ENCODE results near the gene RRP36.

RRP36 gene

DNA sequence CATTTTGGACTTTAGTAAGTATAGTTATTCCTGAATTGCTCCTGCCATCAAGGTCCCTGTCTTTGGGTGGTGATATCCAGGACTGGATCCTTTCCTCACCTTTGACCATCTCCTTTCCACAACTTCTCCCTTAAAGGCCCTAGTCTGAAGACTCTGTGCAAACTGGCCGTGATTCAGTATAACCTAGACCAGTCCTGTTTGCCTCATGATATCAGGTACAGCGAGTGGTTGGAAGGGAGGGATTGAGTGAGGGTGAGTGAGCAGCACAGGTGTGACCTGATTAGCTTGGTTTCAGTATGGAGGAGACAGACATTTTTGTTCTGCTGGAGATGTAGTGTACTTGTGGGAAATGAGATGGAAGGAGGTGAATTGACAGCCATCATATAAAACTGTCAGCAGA is 2.3 kb upstream of the RRP36 start:
- H3K27ac ChIP-seq (ENCODE audit: low read depth, low read length): no peak overlapping the region
- H3K36me3 ChIP-seq (ENCODE audit: control insufficient read depth in 1 of 2, insufficient read depth in 2 of 2, low read length in 2 of 2): peaks cover 26 to 31% of the 10 kb centered on the region in 2 donors
- H3K9me3 ChIP-seq (ENCODE audit: control insufficient read depth in 1 of 2, low read length in 2 of 2): no peaks in the 10 kb centered on the region
- H3K9ac ChIP-seq (ENCODE audit: low read depth in 1 of 2, low read length in 2 of 2): no peak overlapping the region
- no peaks in the 10 kb centered on the region for H3K27me3 ChIP-seq (ENCODE audit: control insufficient read depth in 1 of 2, insufficient read depth in 2 of 2, low read length in 2 of 2)
- peaks cover 22 to 38% of the 10 kb centered on the region in 2 donors for H3K4me1 ChIP-seq (ENCODE audit: control insufficient read depth in 1 of 2, insufficient read depth in 2 of 2, low read length in 2 of 2)
- no peak overlapping the region for H3K4me3 ChIP-seq (ENCODE audit: low read depth in 1 of 2, low read length in 2 of 2)

DNA sequence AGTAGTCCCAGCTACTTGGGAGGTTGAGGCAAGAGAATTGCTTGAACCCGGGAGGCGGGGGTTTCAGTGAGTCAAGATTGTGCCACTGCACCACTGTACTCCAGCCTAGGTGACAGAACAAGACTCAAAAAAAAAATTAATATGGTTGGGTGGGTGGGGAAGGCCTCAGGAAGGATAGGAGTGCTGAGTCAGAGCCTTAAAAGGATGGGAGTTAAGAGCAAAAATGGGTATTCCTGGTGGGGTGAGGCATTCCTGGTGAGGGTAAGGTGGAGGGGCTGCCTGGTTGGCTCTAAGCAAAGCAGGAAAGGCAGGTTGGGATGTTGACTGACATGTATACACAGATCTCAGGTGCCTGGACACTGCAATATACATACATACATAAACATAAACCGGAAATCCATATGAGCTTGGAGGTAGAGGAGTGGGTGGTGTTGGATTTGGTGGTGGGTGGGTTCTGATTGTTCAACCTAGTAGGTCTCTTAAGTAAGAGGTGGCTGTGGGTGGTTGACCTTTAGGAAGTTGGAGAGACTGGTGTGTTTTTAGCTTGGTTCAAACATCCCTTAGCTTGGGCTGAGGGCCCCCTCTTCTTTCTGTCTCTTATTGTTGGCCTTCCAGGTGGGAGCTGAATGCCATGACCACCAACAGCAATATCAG is 1.2 kb upstream of the RRP36 start:
- Histone ChIP-seq H3K4me1 (ENCODE audit: control insufficient read depth in 1 of 2, insufficient read depth in 2 of 2, low read length in 2 of 2) (peaks cover 15 to 30% of the 10 kb centered on the region in 2 donors), H3K9ac (ENCODE audit: low read depth in 1 of 2, low read length in 2 of 2) (no peak overlapping the region), H3K9me3 (ENCODE audit: control insufficient read depth in 1 of 2, low read length in 2 of 2) (no peaks in the 10 kb centered on the region), H3K27me3 (ENCODE audit: control insufficient read depth in 1 of 2, insufficient read depth in 2 of 2, low read length in 2 of 2) (no peaks in the 10 kb centered on the region), H3K36me3 (ENCODE audit: control insufficient read depth in 1 of 2, insufficient read depth in 2 of 2, low read length in 2 of 2) (peaks cover 33 to 41% of the 10 kb centered on the region in 2 donors), H3K27ac (ENCODE audit: low read depth, low read length) (no peak overlapping the region), H3K4me3 (ENCODE audit: low read depth in 1 of 2, low read length in 2 of 2) (no peak overlapping the region)

DNA sequence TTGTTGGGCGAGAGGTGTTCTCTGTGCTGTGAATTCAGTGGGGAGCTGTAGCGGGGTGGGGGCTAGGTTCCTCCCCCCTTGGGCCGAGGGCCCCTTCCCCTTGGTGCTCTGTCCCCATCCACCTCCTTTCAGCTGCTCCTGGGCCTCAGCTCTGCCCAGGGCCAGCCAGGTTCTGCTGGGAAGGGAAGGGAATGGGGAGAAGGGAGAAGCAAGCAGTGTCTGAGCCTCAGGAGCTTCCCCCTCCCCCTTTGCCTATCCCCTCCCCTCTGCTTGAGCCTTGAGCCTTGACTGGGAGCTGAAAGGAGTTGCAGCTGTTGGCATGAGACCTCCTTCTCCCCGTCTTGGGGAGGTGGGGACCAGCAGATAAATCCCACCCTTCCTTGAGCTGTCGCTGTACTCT is 576 bp upstream of the RRP36 start:
- Histone ChIP-seq H3K36me3 (ENCODE audit: control insufficient read depth in 1 of 2, insufficient read depth in 2 of 2, low read length in 2 of 2) (peaks cover 34 to 45% of the 10 kb centered on the region in 2 donors), H3K9me3 (ENCODE audit: control insufficient read depth in 1 of 2, low read length in 2 of 2) (no peaks in the 10 kb centered on the region), H3K4me3 (ENCODE audit: low read depth in 1 of 2, low read length in 2 of 2) (peak overlapping the region; percentile 96 to 98), H3K27ac (ENCODE audit: low read depth, low read length) (no peak overlapping the region), H3K27me3 (ENCODE audit: control insufficient read depth in 1 of 2, insufficient read depth in 2 of 2, low read length in 2 of 2) (no peaks in the 10 kb centered on the region), H3K9ac (ENCODE audit: low read depth in 1 of 2, low read length in 2 of 2) (peak overlapping the region; percentile 40 to 51), H3K4me1 (ENCODE audit: control insufficient read depth in 1 of 2, insufficient read depth in 2 of 2, low read length in 2 of 2) (peaks cover 12 to 27% of the 10 kb centered on the region in 2 donors)

DNA sequence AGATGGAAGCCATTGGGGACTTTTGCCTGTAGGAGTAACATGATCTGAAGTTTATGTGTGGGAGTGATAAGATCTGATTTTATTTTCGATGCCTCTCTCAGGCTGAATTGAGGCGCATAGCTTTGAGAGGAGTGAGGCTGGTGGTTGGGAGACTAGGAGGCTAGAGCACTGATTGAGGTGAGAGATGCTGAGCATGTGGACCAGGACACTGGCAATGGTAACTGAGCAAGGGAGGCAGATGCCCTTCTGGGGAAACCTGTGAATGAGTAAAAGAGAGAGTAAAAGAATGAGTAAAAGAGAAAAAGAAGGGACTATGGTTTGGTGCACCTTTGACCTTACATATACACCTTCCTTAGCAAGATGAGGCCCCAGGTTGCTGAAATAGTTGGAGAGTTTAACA is 3.0 kb downstream of the RRP36 start:
- Histone ChIP-seq H3K27ac (ENCODE audit: low read depth, low read length) (no peak overlapping the region), H3K9ac (ENCODE audit: low read depth in 1 of 2, low read length in 2 of 2) (no peak overlapping the region), H3K9me3 (ENCODE audit: control insufficient read depth in 1 of 2, low read length in 2 of 2) (no peaks in the 10 kb centered on the region), H3K4me1 (ENCODE audit: control insufficient read depth in 1 of 2, insufficient read depth in 2 of 2, low read length in 2 of 2) (peaks cover 6 to 17% of the 10 kb centered on the region in 2 donors), H3K27me3 (ENCODE audit: control insufficient read depth in 1 of 2, insufficient read depth in 2 of 2, low read length in 2 of 2) (no peaks in the 10 kb centered on the region), H3K36me3 (ENCODE audit: control insufficient read depth in 1 of 2, insufficient read depth in 2 of 2, low read length in 2 of 2) (peaks cover 30 to 57% of the 10 kb centered on the region in 2 donors), H3K4me3 (ENCODE audit: low read depth in 1 of 2, low read length in 2 of 2) (no peak overlapping the region)

DNA sequence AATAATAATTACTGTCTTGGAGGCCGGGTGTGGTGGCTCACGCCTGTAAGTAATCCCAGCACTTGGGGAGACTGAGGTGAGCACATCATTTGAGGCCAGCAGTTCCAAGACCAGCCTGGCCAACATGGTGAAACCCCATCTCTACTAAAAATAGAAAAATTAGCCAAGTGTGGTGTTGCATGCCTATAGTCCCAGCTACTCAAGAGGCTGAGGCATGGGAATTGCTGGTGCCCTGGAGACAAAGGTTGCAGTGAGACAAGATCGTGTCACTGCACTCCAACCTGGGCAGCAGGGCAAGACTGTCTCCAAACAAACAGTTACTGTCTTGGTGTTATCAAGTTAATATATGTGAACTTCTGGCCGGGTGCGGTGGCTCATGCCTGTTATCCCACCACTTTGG is 4.9 kb downstream of the RRP36 start:
- peaks cover 32 to 60% of the 10 kb centered on the region in 2 donors for H3K36me3 ChIP-seq (ENCODE audit: control insufficient read depth in 1 of 2, insufficient read depth in 2 of 2, low read length in 2 of 2)

DNA sequence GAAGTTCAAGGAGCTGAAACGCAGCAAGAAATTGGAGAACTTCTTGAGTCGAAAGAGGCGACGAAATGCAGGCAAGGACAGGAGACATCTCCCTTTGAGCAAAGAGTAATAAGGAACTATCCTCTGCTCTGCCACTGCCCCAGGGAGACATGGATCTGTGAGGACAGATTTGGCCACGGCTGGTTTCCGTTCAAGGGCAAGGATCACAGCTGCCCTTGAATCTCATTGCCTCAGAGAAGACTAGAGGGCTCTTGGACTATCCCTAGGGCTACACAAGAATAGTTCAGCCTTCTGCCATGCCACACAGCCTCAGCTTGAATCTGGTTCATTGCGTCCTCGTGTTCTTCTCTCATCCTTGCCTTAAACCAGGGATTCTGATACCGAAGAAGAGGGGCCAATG is 7.7 kb downstream of the RRP36 start:
- Histone ChIP-seq H3K9ac (ENCODE audit: low read depth in 1 of 2, low read length in 2 of 2) (no peak overlapping the region), H3K4me3 (ENCODE audit: low read depth in 1 of 2, low read length in 2 of 2) (no peak overlapping the region), H3K27me3 (ENCODE audit: control insufficient read depth in 1 of 2, insufficient read depth in 2 of 2, low read length in 2 of 2) (no peaks in the 10 kb centered on the region), H3K36me3 (ENCODE audit: control insufficient read depth in 1 of 2, insufficient read depth in 2 of 2, low read length in 2 of 2) (peaks cover 33 to 71% of the 10 kb centered on the region in 2 donors), H3K27ac (ENCODE audit: low read depth, low read length) (no peak overlapping the region), H3K9me3 (ENCODE audit: control insufficient read depth in 1 of 2, low read length in 2 of 2) (no peaks in the 10 kb centered on the region), H3K4me1 (ENCODE audit: control insufficient read depth in 1 of 2, insufficient read depth in 2 of 2, low read length in 2 of 2) (no peaks in the 10 kb centered on the region)

More for the DNA sequence above, 4.9 kb downstream of the RRP36 start:
- no peaks in the 10 kb centered on the region for H3K9me3 ChIP-seq (ENCODE audit: control insufficient read depth in 1 of 2, low read length in 2 of 2)
- H3K9ac ChIP-seq (ENCODE audit: low read depth in 1 of 2, low read length in 2 of 2): no peak overlapping the region
- H3K27me3 ChIP-seq (ENCODE audit: control insufficient read depth in 1 of 2, insufficient read depth in 2 of 2, low read length in 2 of 2): no peaks in the 10 kb centered on the region
- H3K4me3 ChIP-seq (ENCODE audit: low read depth in 1 of 2, low read length in 2 of 2): no peak overlapping the region
- H3K27ac ChIP-seq (ENCODE audit: low read depth, low read length): no peak overlapping the region
- peaks cover 0 to 9% of the 10 kb centered on the region in 2 donors for H3K4me1 ChIP-seq (ENCODE audit: control insufficient read depth in 1 of 2, insufficient read depth in 2 of 2, low read length in 2 of 2)

DNA sequence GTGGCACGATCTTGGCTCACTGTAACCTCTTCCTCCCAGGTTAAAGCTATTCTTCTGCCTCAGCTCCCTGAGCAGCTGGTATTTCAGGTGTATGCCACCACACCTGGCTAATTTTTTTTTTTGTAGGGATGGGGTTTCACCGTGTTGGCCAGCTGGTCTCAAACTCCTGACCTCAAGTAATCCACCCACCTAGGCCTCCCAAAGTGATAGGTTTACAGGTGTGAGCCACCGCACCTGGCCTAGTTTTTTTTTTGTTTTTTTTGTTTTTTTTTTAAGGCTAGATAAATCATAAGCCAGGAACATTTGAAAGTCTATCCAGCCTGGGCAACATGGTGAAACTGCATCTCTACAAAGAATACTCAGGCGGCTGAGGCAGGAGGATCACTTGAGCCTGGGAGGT is 10.9 kb downstream of the RRP36 start:
- H3K4me1 ChIP-seq (ENCODE audit: control insufficient read depth in 1 of 2, insufficient read depth in 2 of 2, low read length in 2 of 2): no peaks in the 10 kb centered on the region
- no peak overlapping the region for H3K27ac ChIP-seq (ENCODE audit: low read depth, low read length)
- peaks cover 34 to 64% of the 10 kb centered on the region in 2 donors for H3K36me3 ChIP-seq (ENCODE audit: control insufficient read depth in 1 of 2, insufficient read depth in 2 of 2, low read length in 2 of 2)
- H3K4me3 ChIP-seq (ENCODE audit: low read depth in 1 of 2, low read length in 2 of 2): no peak overlapping the region
- H3K9me3 ChIP-seq (ENCODE audit: control insufficient read depth in 1 of 2, low read length in 2 of 2): no peaks in the 10 kb centered on the region
- H3K27me3 ChIP-seq (ENCODE audit: control insufficient read depth in 1 of 2, insufficient read depth in 2 of 2, low read length in 2 of 2): no peaks in the 10 kb centered on the region
- no peak overlapping the region for H3K9ac ChIP-seq (ENCODE audit: low read depth in 1 of 2, low read length in 2 of 2)

DNA sequence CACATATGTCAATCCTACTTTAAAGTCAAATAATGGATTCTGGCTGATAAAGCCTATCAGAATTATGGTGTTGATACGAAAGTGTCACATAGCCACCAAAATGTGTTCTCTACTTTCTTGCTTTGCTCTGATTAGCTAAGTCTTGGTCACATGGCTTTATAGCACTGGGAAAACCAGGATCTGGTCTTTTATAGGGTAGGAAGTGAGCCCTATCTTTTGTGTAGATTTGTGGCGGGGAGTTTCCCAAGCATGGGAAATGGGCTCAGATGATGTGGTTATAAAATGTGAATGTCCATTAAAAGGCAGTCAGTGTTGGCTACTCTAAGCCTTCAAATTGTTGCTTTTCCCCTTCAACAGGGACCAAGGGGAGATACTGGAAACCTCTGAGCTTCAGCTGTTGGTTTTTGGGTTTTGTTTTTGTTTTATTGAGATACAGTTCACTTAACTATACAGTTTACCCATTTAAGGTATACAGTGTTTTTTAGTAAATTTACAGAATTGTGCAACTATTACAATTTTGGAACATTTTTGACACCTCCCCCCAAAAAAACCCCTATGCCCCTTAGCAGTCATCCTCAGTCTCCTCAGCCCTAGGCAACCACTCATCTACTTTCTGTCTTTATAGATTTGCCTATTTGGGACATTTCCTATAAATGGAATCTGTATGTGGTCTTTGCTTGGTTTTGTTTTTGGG is 12.2 kb downstream of the RRP36 start:
- Histone ChIP-seq H3K36me3 (ENCODE audit: control insufficient read depth in 1 of 2, insufficient read depth in 2 of 2, low read length in 2 of 2) (peaks cover 39 to 64% of the 10 kb centered on the region in 2 donors), H3K4me1 (ENCODE audit: control insufficient read depth in 1 of 2, insufficient read depth in 2 of 2, low read length in 2 of 2) (no peaks in the 10 kb centered on the region), H3K9ac (ENCODE audit: low read depth in 1 of 2, low read length in 2 of 2) (no peak overlapping the region), H3K9me3 (ENCODE audit: control insufficient read depth in 1 of 2, low read length in 2 of 2) (no peaks in the 10 kb centered on the region), H3K4me3 (ENCODE audit: low read depth in 1 of 2, low read length in 2 of 2) (no peak overlapping the region), H3K27me3 (ENCODE audit: control insufficient read depth in 1 of 2, insufficient read depth in 2 of 2, low read length in 2 of 2) (no peaks in the 10 kb centered on the region), H3K27ac (ENCODE audit: low read depth, low read length) (no peak overlapping the region)

DNA sequence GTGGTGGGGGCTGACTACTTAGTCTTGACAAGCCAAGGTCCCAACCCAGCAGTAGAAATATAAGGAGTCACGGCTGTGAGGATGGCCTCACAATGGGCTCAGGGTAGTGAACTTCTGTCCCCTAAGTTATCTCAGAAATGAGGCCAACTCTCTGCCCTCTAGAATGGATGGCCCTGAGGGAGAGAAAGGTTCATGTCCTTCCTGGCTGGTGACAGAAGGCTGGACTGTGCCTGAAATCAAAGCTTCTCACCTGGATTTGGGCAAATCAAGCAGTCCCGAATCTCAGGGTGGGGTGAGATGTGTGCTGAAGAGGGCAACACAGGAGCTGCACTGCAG is 12.7 kb downstream of the RRP36 start:
- no peaks in the 10 kb centered on the region for H3K27me3 ChIP-seq (ENCODE audit: control insufficient read depth in 1 of 2, insufficient read depth in 2 of 2, low read length in 2 of 2)
- H3K4me3 ChIP-seq (ENCODE audit: low read depth in 1 of 2, low read length in 2 of 2): no peak overlapping the region
- no peaks in the 10 kb centered on the region for H3K4me1 ChIP-seq (ENCODE audit: control insufficient read depth in 1 of 2, insufficient read depth in 2 of 2, low read length in 2 of 2)
- no peak overlapping the region for H3K9ac ChIP-seq (ENCODE audit: low read depth in 1 of 2, low read length in 2 of 2)
- no peak overlapping the region for H3K27ac ChIP-seq (ENCODE audit: low read depth, low read length)
- H3K36me3 ChIP-seq (ENCODE audit: control insufficient read depth in 1 of 2, insufficient read depth in 2 of 2, low read length in 2 of 2): peaks cover 39 to 64% of the 10 kb centered on the region in 2 donors
- no peaks in the 10 kb centered on the region for H3K9me3 ChIP-seq (ENCODE audit: control insufficient read depth in 1 of 2, low read length in 2 of 2)

DNA sequence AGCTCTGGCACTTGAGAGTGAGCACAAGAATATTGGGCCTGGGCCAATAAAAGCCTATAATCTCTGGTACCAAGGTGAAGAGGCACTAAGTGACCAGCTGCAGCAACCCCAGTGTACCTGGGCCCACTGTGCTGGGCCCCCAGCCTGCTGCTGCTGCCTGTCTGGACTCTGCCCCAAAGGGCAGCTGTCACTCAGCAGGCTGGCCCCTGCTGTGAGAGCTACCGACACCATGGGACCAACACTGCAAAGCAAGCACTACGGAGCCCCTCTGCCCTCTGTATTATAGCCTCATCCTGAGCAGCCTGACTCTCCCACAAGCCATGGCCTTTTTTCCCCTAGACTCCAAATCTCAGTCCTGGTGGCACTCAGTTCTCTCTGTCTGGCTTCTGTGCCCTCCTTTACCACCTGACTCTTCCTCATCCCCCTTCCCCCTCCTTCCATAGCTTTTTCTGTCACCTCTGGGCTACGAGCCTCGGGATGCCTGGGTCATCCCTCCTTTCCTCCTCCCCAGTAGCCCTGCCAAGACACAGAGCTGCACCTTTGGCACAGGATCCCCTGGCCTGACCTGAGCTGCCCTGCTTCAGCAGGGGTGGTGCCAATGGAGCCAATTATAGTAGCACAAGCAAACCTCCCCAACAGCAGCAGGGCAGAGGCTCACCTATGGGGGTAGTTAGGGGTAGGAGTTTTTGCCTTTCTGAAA is 14.2 kb downstream of the RRP36 start:
- no peaks in the 10 kb centered on the region for H3K9me3 ChIP-seq (ENCODE audit: control insufficient read depth in 1 of 2, low read length in 2 of 2)
- no peak overlapping the region for H3K9ac ChIP-seq (ENCODE audit: low read depth in 1 of 2, low read length in 2 of 2)
- H3K27ac ChIP-seq (ENCODE audit: low read depth, low read length): no peak overlapping the region
- H3K27me3 ChIP-seq (ENCODE audit: control insufficient read depth in 1 of 2, insufficient read depth in 2 of 2, low read length in 2 of 2): no peaks in the 10 kb centered on the region
- peaks cover 36 to 65% of the 10 kb centered on the region in 2 donors for H3K36me3 ChIP-seq (ENCODE audit: control insufficient read depth in 1 of 2, insufficient read depth in 2 of 2, low read length in 2 of 2)
- no peaks in the 10 kb centered on the region for H3K4me1 ChIP-seq (ENCODE audit: control insufficient read depth in 1 of 2, insufficient read depth in 2 of 2, low read length in 2 of 2)
- H3K4me3 ChIP-seq (ENCODE audit: low read depth in 1 of 2, low read length in 2 of 2): no peak overlapping the region

All from duodenal mucosa (tissue), 2 donors.